GM19328 (cell line): ENCODE measurements around the gene NTRK2.
A peak's percentile ranks its signal among the peaks of the same experiment; 100 is the strongest.

Source experiments
- ATAC-seq: cut with Tn5 transposase; IDR thresholded peaks from one replicate; pipeline ENCODE4 v1.9.1; 2021; ENCODE audit warnings: mild to moderate bottlenecking, moderate library complexity; ENCODE audit not compliant: unreplicated experiment

Gene NTRK2

GRCh38 chr9:84929068-84929467, 259.5 kb downstream of the NTRK2 start:
- ATAC-seq, result no peak

DNA sequence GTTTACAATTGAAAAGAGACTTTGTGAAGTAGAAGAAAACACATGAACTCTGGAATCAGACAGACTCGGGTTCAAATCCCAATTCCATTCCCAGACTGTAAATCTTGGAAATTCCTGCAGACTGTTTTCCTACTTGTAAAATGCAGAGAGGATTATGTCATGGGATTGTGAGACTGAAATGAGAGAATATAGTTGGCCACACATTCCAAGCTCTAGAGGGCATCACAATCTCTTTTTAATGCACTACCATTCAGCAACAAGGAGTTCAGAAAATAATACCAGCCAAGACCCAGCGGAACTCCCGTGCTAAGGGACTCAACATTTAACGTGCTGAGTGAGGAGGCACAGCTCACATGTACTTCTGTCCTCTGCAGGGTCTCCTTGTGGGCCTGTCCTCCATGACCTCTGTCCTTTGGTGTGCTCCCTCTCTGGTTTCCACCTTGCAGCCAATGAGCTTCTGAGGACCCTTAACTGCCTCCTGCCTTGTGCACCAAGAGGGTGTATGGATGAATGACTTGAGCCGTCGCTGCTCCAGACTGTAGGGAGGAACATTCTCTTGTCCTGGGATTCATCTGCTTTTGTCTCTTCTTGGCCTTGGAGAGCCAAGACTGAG, 263.5 kb downstream of the NTRK2 start:
- no peak for ATAC-seq

- no peak for ATAC-seq
These were observed 266.1 kb downstream of the NTRK2 start for GRCh38 chr9:84935528-84936117.

DNA sequence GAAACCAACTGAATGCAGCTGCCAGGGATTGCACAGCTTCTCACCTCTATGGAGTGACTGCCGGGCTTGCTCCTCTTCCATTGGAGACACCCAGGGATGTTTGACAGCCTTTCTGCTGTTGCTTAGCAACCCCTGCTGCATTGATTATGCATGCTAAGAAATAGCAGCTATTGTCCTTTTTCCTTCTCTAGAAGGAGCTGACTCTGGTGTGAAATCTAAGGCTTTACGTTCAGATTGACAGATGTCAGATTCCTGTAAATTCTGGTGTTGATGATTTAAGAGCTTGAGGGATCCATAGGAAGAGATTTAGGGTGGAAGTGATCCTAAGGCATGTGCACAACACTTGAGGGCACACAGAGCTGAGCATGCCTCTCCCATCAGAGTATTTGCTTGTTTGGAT, 267.7 kb downstream of the NTRK2 start:
- no peak for ATAC-seq

DNA sequence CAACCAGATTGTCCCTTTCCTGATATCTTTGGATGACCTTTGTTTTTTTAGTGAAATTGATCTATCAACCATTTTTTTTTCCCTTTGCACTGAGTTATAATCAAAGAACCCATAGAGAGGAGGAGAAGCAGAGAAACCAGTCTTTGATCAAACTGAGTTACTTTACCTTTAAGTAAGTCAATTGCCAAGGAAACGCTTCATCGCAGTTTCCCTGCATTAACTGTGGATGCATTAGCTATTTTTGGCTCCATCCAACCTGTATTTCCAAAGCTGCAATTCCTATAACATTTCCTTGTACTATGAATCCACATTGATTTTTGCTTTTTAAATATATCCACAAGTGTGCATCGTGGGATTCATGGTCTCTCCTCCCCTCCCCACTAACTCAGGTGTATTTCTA, 268.1 kb downstream of the NTRK2 start:
- no peak for ATAC-seq

GRCh38 chr9:84939774-84940173, 270.2 kb downstream of the NTRK2 start:
- ATAC-seq, result no peak

DNA sequence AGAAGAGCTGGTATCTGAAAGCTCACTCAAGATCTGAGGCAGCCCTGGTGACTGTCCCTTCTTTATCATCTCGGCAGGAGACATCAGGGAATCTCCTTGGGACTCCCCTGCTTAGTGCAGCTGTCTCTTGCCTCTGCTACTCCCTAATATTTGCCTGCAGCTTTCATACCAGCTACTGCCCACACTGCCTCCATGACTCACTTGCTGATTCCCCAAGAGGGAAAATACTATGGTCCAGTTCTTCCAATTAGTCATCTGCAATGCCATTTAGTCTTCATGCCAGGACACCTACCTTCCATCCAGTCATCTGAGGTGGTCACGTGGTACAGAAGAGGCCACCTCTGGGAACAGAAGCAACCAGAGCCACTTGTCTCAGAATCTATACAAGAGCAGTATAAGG, 270.8 kb downstream of the NTRK2 start:
- ATAC-seq, result no peak

DNA sequence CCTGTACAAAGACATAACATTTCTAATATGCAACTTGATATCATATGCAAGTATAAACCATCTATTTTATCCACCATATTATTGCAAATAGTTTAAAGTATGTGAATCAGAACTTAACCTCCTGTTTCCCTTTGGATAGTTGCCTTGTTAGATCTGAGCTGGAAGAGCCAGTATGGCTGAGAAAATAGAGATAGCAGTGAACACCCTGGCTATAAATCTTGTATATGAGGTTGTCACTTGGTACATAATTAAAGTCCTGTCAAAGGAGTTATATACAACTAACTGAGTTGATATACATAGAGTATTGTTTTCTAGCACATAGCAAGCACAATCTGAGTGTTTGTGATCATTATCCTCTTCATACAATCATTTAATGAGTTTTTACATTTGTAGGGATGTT, 272.3 kb downstream of the NTRK2 start:
- no peak for ATAC-seq

DNA sequence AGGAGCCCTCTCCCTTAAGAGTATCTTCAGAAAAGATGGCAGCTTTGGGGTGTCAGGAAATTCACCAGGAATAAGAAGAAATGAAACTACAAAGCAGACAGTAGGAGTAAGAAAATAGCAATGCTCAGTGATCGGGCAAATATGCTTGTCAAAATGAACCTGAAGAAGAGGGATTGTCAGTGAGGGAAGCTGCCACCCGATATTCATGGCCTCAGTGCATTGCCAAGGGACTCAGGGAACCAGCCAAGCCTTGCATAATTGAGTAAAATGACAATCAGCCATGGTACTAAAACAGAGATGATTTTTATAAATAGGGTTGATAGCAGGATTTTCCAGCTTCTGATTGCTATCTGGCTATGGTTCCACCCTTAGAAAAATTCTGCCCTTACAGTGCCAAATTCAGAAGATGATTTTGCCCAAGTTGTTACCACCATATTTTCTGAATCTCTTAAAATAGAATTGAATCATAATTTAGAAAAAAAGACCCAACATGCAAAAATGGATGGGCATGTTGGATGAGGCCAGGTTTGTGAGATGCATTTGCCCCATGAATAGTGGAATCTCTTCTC, 274.0 kb downstream of the NTRK2 start:
- ATAC-seq, result no peak

DNA sequence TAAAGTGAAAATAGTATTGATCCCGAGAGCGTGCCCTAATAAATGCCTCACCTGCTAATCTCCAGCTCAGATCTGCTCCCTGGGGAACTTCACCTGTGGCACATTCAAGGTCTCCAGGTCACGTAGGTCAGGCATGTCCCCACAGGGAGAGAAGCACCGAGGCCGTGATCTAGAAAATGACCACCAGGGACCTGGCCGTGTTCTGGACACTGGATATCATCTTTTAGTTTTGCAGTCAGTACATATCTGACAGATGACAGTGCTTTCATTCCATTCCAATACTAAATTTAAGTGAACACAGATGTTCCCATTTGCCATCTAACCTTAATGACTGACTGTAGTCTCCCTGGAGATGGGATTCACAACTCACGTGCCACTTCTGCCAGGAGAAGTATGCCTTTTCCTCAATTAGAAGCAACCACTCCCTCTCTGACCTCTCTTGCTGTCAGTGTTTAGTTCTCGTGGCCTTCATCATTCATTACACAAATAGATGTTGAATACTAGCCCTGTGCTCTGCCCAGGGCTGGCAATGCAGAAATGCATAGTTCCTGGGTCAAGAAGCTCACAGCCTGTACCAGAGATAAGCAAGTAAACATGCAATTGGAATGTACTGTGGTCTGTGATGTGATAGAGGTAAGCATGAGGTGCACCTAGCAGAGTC, 276.5 kb downstream of the NTRK2 start:
- no peak for ATAC-seq

DNA sequence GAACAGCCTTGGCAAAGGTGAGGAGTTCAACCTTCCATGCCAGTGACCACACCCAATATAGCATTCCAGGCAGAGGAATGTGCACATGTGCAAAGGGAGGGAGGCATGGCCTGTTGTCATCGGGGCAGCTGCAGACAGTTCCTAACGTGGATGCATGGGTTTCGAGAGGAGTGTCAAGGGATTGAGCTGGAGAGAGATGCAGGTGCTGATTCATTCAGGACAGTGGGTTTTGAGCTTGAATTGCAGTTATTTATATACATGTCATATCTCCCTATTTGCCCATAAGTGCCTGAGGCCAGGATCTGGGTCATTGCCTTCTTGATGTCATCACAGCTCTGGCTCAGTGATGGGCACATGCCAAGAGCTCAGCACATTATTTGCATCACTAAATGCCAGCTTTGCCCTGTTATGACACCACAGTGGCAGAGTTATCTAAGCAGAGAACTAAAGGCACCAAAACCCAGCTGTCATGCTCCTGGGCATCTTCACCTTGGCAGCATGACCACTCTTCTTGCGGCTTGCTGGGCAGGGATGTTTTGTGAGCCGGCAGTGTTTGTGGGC, 278.0 kb downstream of the NTRK2 start:
- ATAC-seq, result no peak

DNA sequence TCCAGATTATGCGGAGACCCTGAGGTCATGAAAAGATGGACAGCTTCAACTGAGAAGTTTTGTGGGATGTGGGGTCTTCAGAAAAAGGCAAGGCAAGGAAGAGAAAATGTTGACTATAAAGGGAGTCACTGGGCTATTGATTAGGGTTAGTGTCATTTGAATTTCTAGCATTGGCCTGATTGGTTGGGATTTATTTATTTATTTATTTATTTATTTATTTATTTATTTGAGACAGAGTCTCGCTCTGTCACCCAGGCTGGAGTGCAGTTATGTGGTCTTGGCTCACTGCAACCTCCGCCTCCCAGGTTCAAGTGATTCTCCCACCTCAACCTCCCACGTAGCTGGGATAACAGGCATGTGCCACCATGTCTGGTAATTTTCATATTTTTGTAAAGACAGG, 279.7 kb downstream of the NTRK2 start:
- no peak for ATAC-seq

GRCh38 chr9:84949971-84950370, 280.4 kb downstream of the NTRK2 start:
- ATAC-seq, result no peak

DNA sequence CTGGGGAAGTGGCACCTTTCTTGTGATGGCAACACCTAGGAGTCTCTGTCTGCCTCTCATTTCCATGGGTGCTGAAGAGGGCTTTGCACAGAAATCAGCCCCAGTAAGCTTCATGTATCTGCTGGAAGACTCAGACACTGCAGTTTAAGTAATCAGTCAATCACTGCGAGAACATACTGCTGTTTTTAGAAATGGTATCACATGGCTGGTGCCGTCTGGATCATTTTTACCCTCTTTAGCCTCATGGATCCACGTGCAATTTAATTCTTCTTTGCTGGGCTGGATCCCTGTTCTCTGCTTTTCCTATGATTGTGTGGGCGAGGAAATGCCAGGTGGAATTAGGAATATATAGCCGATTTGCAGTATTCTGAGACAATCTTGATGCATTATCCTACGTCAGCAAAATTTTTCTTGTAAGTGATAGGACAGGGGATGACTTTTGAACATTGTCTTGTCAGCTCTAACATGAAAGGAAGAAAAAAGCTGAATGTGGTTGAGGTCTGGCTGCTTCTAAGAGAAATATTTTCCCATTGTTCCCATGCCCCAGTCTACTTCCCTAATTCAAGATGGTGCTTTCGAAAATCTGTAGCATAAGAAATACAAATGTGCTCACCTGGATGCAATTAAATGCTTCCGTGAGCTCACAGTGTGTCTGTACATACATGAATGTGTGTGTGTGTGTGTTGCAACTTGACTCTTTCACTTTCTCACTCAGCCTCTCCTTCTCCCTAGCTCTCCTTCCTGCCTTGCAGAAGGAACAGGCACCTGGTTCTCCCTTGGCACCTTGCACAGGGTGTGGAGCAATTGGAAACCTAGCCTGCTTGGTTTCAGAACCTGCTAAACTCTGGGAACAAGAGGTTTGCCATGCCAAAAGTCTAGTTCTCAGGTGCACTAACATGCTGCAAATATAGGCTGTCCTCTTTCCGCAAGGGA, 281.6 kb downstream of the NTRK2 start:
- ATAC-seq, result no peak

DNA sequence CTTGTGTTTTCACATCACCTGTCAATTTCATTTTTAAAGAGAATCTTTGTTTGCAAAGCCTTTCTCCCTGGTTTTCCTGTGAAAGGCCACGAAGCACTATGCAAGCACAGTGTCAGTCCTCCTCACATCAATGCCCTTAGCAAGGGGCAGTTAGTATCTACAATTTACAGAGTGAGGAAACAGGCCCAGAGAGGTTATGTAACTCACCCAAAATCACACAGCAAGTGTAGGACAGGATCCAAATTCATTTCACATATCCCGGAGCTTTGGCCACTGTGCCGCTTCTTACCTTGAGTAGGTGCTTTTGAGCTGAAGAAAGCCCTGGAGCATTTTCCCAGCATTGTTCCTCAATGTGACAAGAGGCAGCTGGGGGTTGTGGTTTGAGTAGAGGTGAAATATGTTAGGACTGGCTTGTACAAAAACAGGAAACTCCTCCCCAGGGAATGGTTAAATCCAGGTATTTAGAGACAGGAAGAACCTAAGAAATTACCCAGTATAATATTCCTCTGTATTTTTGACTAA, 283.8 kb downstream of the NTRK2 start:
- ATAC-seq, result no peak

- peak; percentile 95 for ATAC-seq
These were observed 284.5 kb downstream of the NTRK2 start for GRCh38 chr9:84953797-84954705.

- no peak for ATAC-seq
These were observed 285.6 kb downstream of the NTRK2 start for GRCh38 chr9:84955155-84955554.

- ATAC-seq, result no peak
These were observed 286.4 kb downstream of the NTRK2 start for GRCh38 chr9:84955971-84956370.

DNA sequence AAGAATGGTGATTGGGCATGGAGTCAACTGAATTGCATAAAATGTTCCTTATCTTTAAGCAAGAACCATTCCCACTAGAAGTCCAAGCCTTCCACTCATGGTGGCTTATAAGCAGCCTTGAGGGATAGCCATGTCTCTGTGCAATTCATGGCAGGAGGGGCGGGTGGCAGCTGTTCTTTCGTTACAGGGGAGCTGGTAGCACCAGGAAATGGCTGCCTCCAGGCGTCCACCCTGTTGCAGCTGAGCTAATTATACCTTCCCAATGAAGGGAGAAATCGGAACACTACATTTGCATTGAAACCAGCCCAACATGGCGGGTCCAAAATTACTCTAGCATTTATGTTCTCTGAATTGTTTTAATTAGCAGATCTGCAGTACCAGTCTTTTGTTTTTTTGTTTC, 289.8 kb downstream of the NTRK2 start:
- no peak for ATAC-seq
